Type B pancreatic cell (in vitro differentiated cells): ENCODE data around the gene RTL10. TPM values are rescaled to one million over a fixed set of nuclear protein-coding genes. Genes with fewer than 3 reads are reported as not detected.

ENCODE experiments used
- DNase-seq: peaks from one replicate; pipeline ENCODE4 v3.0.0; 2021; ENCODE audit warnings: mixed read lengths; ENCODE audit not compliant: unreplicated experiment; ENCODE audit errors: extremely low spot score
- H3K27ac Mint-ChIP-seq: 2 replicates; pipeline ENCODE4 v1.8.0; 2021; ENCODE audit warnings: mild to moderate bottlenecking, mixed read lengths
- H3K27me3 Mint-ChIP-seq: 2 replicates; pipeline ENCODE4 v1.8.0; 2021; ENCODE audit warnings: mixed read lengths
- H3K36me3 Mint-ChIP-seq: 2 replicates; pipeline ENCODE4 v1.8.0; 2021; ENCODE audit warnings: mixed read lengths
- H3K4me1 Mint-ChIP-seq: one replicate; pipeline ENCODE4 v1.8.0; 2021; ENCODE audit warnings: mixed read lengths; ENCODE audit not compliant: unreplicated experiment
- H3K4me3 Mint-ChIP-seq: 2 replicates; pipeline ENCODE4 v1.8.0; 2021; ENCODE audit warnings: mild to moderate bottlenecking, mixed read lengths
- H3K9me3 Mint-ChIP-seq: 2 replicates; pipeline ENCODE4 v1.8.0; 2021; ENCODE audit warnings: mixed read lengths
- total RNA-seq: library from RNA; stranded (reverse); gene quantifications from 2 replicates; pipeline ENCODE4 v1.2.1, GENCODE V29; 2021; ENCODE audit warnings: low replicate concordance
- TF ChIP-seq, protein P1 (sequence below): fragments of 200-600 bp; sonication (generic); conservative IDR thresholded peaks from 2 replicates; pipeline ENCODE4 v1.5.0; 2021; ENCODE audit warnings: antibody characterized with exemption, mild to moderate bottlenecking

The RTL10 gene
- total RNA-seq, 1 donor from 2014 or later, result 28.8 TPM

DNA sequence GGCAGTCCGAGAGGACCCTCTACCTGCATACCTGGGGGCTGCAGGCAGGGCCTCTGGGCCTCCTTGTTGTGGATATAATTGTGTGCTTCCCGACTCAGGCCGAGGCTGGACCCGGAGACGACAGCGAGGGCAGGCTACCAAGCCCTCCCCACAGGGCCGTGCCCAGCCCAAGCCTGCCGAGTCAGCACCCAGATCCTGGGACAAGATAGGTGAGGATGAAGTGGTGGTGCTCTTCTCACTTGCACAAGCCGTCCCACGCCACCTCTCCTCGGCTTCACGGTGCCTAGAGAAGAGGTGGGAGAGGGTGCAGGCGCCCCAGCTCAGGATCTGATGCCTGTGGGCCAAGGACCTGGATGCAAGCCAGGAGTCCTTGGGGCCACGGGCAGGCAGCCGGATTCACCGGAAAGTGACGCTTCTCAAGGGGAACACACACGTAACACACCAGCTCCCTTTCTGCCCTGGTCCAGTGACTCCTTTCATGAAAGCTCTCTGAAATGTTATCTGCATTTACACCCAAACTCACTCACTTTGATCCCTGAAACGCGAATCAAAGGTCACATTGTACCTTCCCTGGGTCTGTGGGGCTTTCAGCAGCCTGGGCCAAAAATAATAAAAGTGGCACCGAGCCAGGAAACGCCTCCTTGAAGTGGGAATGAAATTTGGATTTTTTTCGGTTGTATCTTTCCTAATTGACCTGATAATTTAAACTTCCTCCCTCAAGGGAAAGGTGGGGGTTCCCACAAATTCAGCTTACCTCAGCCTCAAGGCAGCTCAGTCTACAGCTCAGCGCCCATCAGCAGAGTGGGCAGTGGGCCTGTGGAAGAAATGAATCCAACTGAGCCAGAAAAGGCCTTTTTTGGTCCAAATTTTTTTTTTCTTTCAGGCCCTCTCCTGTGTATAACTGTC lies 1.1 kb upstream of the RTL10 start:
- Mint-ChIP-seq H3K4me1 (peaks cover 22% of the 10 kb centered on the region), H3K27ac (peak overlapping the region; percentile 89), H3K4me3 (peak overlapping the region; percentile 96), H3K36me3 (peaks cover 3% of the 10 kb centered on the region), H3K9me3 (no peaks in the 10 kb centered on the region), H3K27me3 (no peaks in the 10 kb centered on the region)
- TF ChIP-seq, protein P1, sequence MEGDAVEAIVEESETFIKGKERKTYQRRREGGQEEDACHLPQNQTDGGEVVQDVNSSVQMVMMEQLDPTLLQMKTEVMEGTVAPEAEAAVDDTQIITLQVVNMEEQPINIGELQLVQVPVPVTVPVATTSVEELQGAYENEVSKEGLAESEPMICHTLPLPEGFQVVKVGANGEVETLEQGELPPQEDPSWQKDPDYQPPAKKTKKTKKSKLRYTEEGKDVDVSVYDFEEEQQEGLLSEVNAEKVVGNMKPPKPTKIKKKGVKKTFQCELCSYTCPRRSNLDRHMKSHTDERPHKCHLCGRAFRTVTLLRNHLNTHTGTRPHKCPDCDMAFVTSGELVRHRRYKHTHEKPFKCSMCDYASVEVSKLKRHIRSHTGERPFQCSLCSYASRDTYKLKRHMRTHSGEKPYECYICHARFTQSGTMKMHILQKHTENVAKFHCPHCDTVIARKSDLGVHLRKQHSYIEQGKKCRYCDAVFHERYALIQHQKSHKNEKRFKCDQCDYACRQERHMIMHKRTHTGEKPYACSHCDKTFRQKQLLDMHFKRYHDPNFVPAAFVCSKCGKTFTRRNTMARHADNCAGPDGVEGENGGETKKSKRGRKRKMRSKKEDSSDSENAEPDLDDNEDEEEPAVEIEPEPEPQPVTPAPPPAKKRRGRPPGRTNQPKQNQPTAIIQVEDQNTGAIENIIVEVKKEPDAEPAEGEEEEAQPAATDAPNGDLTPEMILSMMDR, result no peak
- peak; percentile 24 for DNase-seq

GRCh38 chr22:19853879-19854777 lies 546 bp downstream of the RTL10 start:
- H3K9me3 Mint-ChIP-seq, result no peaks in the 10 kb centered on the region
- no peak for DNase-seq
- TF ChIP-seq, protein P1, result no peak

DNA sequence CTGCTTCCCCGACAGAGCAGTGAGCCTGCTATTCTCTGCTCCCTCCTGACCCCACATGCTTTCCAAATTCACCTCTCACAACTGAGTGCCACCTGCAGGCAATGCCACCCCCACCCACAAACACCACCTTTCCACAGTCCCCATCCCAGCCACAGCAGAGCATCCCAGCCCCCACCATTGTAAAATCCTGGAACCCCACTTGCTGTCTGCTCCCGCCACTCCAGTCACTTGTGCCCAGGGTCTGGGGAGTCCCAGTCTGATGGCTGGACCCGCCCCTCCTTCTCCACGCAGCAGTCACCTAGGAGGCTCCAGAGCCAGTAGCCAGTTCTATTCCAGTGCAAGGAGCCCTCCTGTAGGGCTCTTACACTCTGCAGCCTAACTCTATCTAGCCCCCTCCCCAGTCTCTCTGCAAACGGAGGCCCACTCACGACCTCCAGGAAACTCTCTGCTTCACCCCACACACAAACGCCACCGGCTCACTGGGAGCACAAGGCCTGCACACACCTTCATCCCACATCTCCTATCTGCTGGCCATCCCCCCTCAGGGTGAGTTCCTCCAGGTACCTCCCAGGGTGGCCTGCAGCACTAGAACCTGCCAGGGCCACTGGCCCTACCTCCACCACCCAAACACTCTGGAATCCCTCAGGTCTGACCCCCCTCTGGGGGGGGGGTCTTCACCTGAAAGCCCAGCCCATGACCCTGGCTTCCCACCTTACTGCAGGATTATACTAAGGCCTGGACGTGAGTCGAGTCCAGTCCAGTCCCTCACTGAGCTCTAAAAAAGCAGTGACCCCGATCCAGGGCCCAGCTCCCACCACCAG lies 1.4 kb downstream of the RTL10 start:
- Mint-ChIP-seq H3K36me3 (peaks cover 9% of the 10 kb centered on the region), H3K9me3 (no peaks in the 10 kb centered on the region), H3K4me3 (peak overlapping the region; percentile 96), H3K4me1 (peaks cover 34% of the 10 kb centered on the region), H3K27ac (peak overlapping the region; percentile 89), H3K27me3 (no peaks in the 10 kb centered on the region)
- TF ChIP-seq, protein P1, result no peak
- DNase-seq, result no peak

More at GRCh38 chr22:19853879-19854777, 546 bp downstream of the RTL10 start:
- peak overlapping the region; percentile 96 for H3K4me3 Mint-ChIP-seq
- H3K27me3 Mint-ChIP-seq, result no peaks in the 10 kb centered on the region
- peak overlapping the region; percentile 89 for H3K27ac Mint-ChIP-seq
- H3K36me3 Mint-ChIP-seq, result peaks cover 9% of the 10 kb centered on the region
- H3K4me1 Mint-ChIP-seq, result peaks cover 34% of the 10 kb centered on the region

DNA sequence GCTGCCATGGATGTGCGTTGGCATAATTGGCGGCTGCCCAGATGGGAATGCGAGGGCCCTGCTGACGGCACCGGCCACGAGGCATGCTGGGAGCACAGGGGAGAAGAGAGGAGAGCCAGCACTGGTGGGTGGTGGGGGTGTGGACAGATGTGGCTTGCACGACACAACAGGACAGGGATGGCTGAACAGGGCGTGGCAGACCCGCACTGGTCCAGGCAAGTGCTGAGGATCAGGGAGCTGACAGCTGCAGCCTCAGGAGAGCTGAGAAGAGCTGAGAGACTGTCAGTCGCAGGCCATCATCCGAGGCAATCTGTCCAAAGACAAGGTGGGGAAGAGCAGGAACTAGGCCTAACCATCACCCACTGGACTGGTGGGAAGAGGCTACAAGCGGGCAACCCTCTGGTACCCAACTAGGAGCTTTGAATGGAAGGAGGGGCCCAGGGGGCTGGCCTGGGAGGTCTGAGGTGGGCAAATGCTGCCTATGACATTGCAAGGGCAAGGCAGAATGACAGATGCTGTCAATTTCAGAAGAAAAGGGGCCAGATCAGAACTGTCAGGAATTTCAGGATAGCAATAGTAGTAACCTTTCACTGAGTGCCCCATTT lies 2.4 kb downstream of the RTL10 start:
- H3K27ac Mint-ChIP-seq, result peak overlapping the region; percentile 89
- H3K4me1 Mint-ChIP-seq, result peaks cover 34% of the 10 kb centered on the region
- peak overlapping the region; percentile 96 for H3K4me3 Mint-ChIP-seq
- TF ChIP-seq, protein P1, result no peak
- peaks cover 16% of the 10 kb centered on the region for H3K36me3 Mint-ChIP-seq
- no peaks in the 10 kb centered on the region for H3K27me3 Mint-ChIP-seq
- DNase-seq, result no peak
- no peaks in the 10 kb centered on the region for H3K9me3 Mint-ChIP-seq
